ENCODE measurements around the gene RBM24. TPM values are rescaled to one million over a fixed set of nuclear protein-coding genes. Genes with fewer than 3 reads are reported as not detected.
"Not testable (repeated sequence)": the region's sequence is repeated elsewhere in the genome, so short reads cannot be mapped to it uniquely, and the experiment has no call there.

The RBM24 gene
- total RNA-seq, 5 donors from 2014 or later (not counting 1 experiment from before 2014, with no cell fraction given), result 0.19 TPM; not detected in 4

DNA sequence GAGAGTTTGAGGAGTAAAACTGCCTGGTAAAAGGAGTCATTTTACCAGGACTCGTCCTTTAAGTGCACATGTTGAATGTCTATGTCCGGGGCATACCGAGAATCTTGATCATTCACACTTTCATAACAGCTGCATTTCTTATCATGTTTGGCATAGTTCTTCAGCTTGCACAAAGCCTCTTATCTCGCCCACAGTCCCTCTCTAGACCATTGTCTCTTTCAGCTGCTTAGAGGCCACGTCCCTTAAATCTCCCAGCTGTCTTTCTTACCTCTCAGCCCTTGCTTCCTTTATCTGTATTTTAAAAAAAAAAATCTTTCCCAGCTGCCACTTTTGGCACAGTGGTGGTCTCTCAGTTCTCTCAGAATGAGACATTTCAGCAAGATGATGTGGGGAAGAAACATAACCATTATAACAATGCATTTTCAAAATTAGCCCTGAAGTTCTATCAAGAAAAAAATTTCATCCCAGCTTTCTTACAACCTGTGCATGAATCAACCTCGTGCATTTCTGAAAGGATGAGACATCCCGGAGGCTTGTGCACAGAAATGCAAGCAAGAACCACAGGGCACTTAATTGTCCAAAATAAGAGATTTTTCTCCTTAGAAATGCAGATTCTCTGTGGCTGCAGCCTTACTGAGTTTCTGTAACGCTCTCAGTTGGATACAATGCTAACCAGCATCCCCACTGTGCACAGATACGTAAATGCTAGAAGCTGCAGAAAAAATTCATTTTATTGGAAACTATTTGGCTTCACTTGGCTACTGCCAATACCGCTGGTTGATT lies 24.2 kb downstream of the RBM24 start:
- Histone ChIP-seq H3K9me3 (no peaks in the 10 kb centered on the region), H3K27me3 (replicated peaks in 1 of 2; ENCODE audit: control insufficient read depth in 2 of 2, extremely low read depth in 1 of 2, insufficient read depth in 2 of 2, low read length in 1 of 2) (peaks cover 0 to 4% of the 10 kb centered on the region in 2 experiments), H3K4me3 (ENCODE audit: control insufficient read depth in 1 of 2, extremely low read depth in 1 of 2, low read length in 1 of 2) (no peak overlapping the region), H3K36me3 (ENCODE audit: control insufficient read depth in 2 of 2, extremely low read depth in 1 of 2, insufficient read depth in 1 of 2, low read length in 1 of 2) (no peaks in the 10 kb centered on the region), H3K4me1 (ENCODE audit: control insufficient read depth in 1 of 2, extremely low read depth in 1 of 2, insufficient read depth in 2 of 2, low read length in 2 of 2) (no peaks in the 10 kb centered on the region), H3K27ac (ENCODE audit: low read length) (no peak overlapping the region)
- ChIA-PET POLR2A (interaction anchor here in 1 of 2 donors (0.6 kb wide), 1 partner anchor 77 kb away, joined by 3 read pairs; no protein-coding TSS in a partner anchor), CTCF (no interaction called here)
- no peaks in the 10 kb centered on the region for H3K9me3 Mint-ChIP-seq
- no peaks in the 10 kb centered on the region for H3K36me3 Mint-ChIP-seq
- no peak for DNase-seq
- peaks cover 0 to 4% of the 10 kb centered on the region in 2 donors for H3K27me3 Mint-ChIP-seq
- no peaks in the 10 kb centered on the region for H3K4me1 Mint-ChIP-seq
- WGBS (ENCODE audit: insufficient coverage), result 41% methylated on average over 5 of the region's 10 CpGs
- H3K27ac Mint-ChIP-seq, result no peak overlapping the region
- no peak for ATAC-seq (replicated peaks in 1 of 4)
- no peak overlapping the region for H3K4me3 Mint-ChIP-seq

GRCh38 chr6:17311595-17312311 lies 30.6 kb downstream of the RBM24 start:
- ChIA-PET POLR2A (no interaction called here), CTCF (no interaction called here)

DNA sequence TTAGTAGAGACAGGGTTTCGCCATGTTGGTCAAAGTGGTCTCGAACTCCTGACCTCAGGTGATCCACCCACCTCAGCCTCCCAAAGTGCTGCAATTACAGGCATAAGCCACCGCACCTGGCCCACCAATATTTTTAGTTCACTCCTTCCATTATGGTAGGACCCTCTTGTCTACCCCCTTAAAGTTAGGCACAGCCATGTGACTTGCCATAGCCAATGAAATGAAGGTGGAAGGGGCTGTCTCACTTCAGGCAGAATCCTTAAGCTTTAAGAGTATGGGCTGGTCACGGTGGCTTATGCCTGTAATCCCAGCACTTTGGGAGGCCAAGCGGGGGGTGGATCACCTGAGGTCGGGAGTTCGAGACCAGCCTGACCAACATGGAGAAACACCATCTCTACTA lies 32.1 kb downstream of the RBM24 start:
- H3K36me3 ChIP-seq (ENCODE audit: control insufficient read depth in 2 of 2, extremely low read depth in 1 of 2, insufficient read depth in 1 of 2, low read length in 1 of 2); H3K4me3 ChIP-seq (ENCODE audit: control insufficient read depth in 1 of 2, extremely low read depth in 1 of 2, low read length in 1 of 2); CTCF ChIA-PET; H3K27me3 Mint-ChIP-seq; H3K27ac ChIP-seq (ENCODE audit: low read length); ATAC-seq (replicated peaks in 1 of 4); H3K9me3 ChIP-seq; H3K4me3 Mint-ChIP-seq; DNase-seq; H3K4me1 ChIP-seq (ENCODE audit: control insufficient read depth in 1 of 2, extremely low read depth in 1 of 2, insufficient read depth in 2 of 2, low read length in 2 of 2); H3K9me3 Mint-ChIP-seq; H3K27me3 ChIP-seq (replicated peaks in 1 of 2; ENCODE audit: control insufficient read depth in 2 of 2, extremely low read depth in 1 of 2, insufficient read depth in 2 of 2, low read length in 1 of 2); H3K27ac Mint-ChIP-seq; H3K4me1 Mint-ChIP-seq; H3K36me3 Mint-ChIP-seq: not testable (repeated sequence)
- POLR2A ChIA-PET, result interaction anchor here in 1 of 2 donors (0.7 kb wide), 1 partner anchor 217 kb away, joined by 3 read pairs; no protein-coding TSS in a partner anchor
- 100% methylated on average over 2 of the region's 7 CpGs for WGBS (ENCODE audit: insufficient coverage)

More at GRCh38 chr6:17311595-17312311, 30.6 kb downstream of the RBM24 start:
- Mint-ChIP-seq H3K36me3 (no peaks in the 10 kb centered on the region), H3K27me3 (peaks cover 1 to 4% of the 10 kb centered on the region in 2 donors), H3K4me1 (no peaks in the 10 kb centered on the region), H3K4me3 (no peak overlapping the region), H3K9me3 (peaks cover 0 to 7% (median 0%) of the 10 kb centered on the region in 3 donors), H3K27ac (no peak overlapping the region)
- H3K27ac ChIP-seq (ENCODE audit: low read length), result no peak overlapping the region
- no peaks in the 10 kb centered on the region for H3K4me1 ChIP-seq (ENCODE audit: control insufficient read depth in 1 of 2, extremely low read depth in 1 of 2, insufficient read depth in 2 of 2, low read length in 2 of 2)
- H3K4me3 ChIP-seq (ENCODE audit: control insufficient read depth in 1 of 2, extremely low read depth in 1 of 2, low read length in 1 of 2), result no peak overlapping the region
- no peak for DNase-seq
- H3K36me3 ChIP-seq (ENCODE audit: control insufficient read depth in 2 of 2, extremely low read depth in 1 of 2, insufficient read depth in 1 of 2, low read length in 1 of 2), result no peaks in the 10 kb centered on the region
- no peak for ATAC-seq (replicated peaks in 1 of 4)
- no peaks in the 10 kb centered on the region for H3K9me3 ChIP-seq
- no peaks in the 10 kb centered on the region for H3K27me3 ChIP-seq (replicated peaks in 1 of 2; ENCODE audit: control insufficient read depth in 2 of 2, extremely low read depth in 1 of 2, insufficient read depth in 2 of 2, low read length in 1 of 2)
- WGBS (ENCODE audit: insufficient coverage), result no CpG with 5 or more reads among the region's 12 CpGs

GRCh38 chr6:17313971-17314370 lies 32.8 kb downstream of the RBM24 start:
- Mint-ChIP-seq H3K36me3 (no peaks in the 10 kb centered on the region), H3K27ac (no peak overlapping the region), H3K9me3 (peaks cover 0 to 7% (median 0%) of the 10 kb centered on the region in 3 donors), H3K27me3 (peaks cover 1 to 4% of the 10 kb centered on the region in 2 donors), H3K4me1 (no peaks in the 10 kb centered on the region), H3K4me3 (no peak overlapping the region)
- no peak overlapping the region for H3K4me3 ChIP-seq (ENCODE audit: control insufficient read depth in 1 of 2, extremely low read depth in 1 of 2, low read length in 1 of 2)
- H3K4me1 ChIP-seq (ENCODE audit: control insufficient read depth in 1 of 2, extremely low read depth in 1 of 2, insufficient read depth in 2 of 2, low read length in 2 of 2), result no peaks in the 10 kb centered on the region
- ChIA-PET POLR2A (no interaction called here), CTCF (no interaction called here)
- no peak overlapping the region for H3K27ac ChIP-seq (ENCODE audit: low read length)
- DNase-seq, result no peak
- H3K27me3 ChIP-seq (replicated peaks in 1 of 2; ENCODE audit: control insufficient read depth in 2 of 2, extremely low read depth in 1 of 2, insufficient read depth in 2 of 2, low read length in 1 of 2), result no peaks in the 10 kb centered on the region
- no peak for ATAC-seq (replicated peaks in 1 of 4)
- no peaks in the 10 kb centered on the region for H3K9me3 ChIP-seq
- 80% methylated on average over 2 of the region's 6 CpGs for WGBS (ENCODE audit: insufficient coverage)
- no peaks in the 10 kb centered on the region for H3K36me3 ChIP-seq (ENCODE audit: control insufficient read depth in 2 of 2, extremely low read depth in 1 of 2, insufficient read depth in 1 of 2, low read length in 1 of 2)

DNA sequence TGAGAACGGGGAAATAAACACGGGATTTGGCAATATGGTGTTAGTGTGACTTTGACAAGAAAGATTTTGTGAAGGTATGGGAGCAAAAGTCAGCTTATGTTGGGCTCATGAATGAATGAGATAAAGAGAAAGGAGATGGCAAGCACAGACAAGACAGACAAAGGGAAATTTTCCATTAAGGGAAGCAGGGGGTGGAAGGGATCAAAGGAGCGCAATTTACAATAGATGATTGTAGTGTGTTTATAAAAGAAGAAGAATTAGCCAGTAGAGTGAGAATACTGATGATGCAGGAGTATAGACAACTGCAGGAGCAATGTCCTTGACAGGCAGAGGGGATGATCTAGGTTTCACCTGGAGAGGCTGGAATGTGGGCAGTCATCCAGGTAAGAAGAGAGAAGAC lies 34.1 kb downstream of the RBM24 start:
- Mint-ChIP-seq H3K4me3 (no peak overlapping the region), H3K36me3 (no peaks in the 10 kb centered on the region), H3K27me3 (peaks cover 1 to 4% of the 10 kb centered on the region in 2 donors), H3K27ac (no peak overlapping the region), H3K9me3 (peaks cover 0 to 7% (median 0%) of the 10 kb centered on the region in 3 donors), H3K4me1 (no peaks in the 10 kb centered on the region)
- Histone ChIP-seq H3K4me1 (ENCODE audit: control insufficient read depth in 1 of 2, extremely low read depth in 1 of 2, insufficient read depth in 2 of 2, low read length in 2 of 2) (no peaks in the 10 kb centered on the region), H3K27ac (ENCODE audit: low read length) (no peak overlapping the region), H3K9me3 (no peaks in the 10 kb centered on the region), H3K4me3 (ENCODE audit: control insufficient read depth in 1 of 2, extremely low read depth in 1 of 2, low read length in 1 of 2) (no peak overlapping the region), H3K27me3 (replicated peaks in 1 of 2; ENCODE audit: control insufficient read depth in 2 of 2, extremely low read depth in 1 of 2, insufficient read depth in 2 of 2, low read length in 1 of 2) (no peaks in the 10 kb centered on the region), H3K36me3 (ENCODE audit: control insufficient read depth in 2 of 2, extremely low read depth in 1 of 2, insufficient read depth in 1 of 2, low read length in 1 of 2) (no peaks in the 10 kb centered on the region)
- DNase-seq, result no peak
- no peak for ATAC-seq (replicated peaks in 1 of 4)
- ChIA-PET POLR2A (no interaction called here), CTCF (interaction anchor here in 1 of 2 donors (0.8 kb wide), 1 partner anchor 584 kb away, joined by 3 read pairs; no protein-coding TSS in a partner anchor)
- WGBS (ENCODE audit: insufficient coverage), result 97% methylated on average over 3 of the region's 3 CpGs

DNA sequence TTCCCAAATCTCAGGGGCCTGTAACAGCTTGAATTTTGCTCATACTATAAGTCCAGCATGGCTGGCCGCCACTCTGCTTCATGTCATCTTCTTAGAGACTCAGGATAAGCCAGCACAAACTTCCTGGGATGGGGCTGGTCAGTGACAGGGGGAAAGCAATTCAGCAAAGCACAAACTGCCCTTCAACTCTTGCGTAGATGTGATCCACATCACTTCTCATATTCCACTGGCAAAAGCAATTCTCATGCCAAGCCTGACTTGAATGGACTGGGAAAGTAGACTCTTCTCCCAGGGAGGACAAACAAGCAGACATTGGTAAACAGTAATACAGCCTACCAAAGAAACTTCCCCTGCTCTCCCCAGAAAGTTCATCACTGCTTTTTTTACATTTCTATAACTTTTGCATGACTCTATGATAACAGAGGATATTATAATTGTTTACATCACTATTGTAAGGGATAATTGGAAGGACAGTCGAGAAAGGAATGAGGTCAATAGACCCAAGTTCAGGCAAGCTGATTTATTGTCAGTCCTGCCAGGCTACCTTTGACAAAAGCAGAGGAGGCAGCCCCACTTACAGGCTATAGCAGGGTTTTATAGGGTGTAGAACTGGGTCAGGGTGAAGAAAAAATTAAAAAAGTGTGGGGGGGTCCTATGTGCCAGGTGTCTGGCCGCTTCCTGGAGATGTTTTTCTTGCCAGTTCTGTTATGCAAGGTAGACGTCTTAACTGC lies 37.4 kb downstream of the RBM24 start:
- H3K4me1 ChIP-seq (ENCODE audit: control insufficient read depth in 1 of 2, extremely low read depth in 1 of 2, insufficient read depth in 2 of 2, low read length in 2 of 2), result no peaks in the 10 kb centered on the region
- Mint-ChIP-seq H3K9me3 (peaks cover 0 to 7% (median 0%) of the 10 kb centered on the region in 3 donors), H3K27ac (no peak overlapping the region), H3K4me3 (no peak overlapping the region), H3K36me3 (no peaks in the 10 kb centered on the region), H3K4me1 (no peaks in the 10 kb centered on the region), H3K27me3 (peaks cover 0 to 4% of the 10 kb centered on the region in 2 donors)
- ChIA-PET CTCF (no interaction called here), POLR2A (interaction anchor here in 1 of 2 donors (0.7 kb wide), 1 partner anchor 1164 kb away, joined by 3 read pairs; no protein-coding TSS in a partner anchor)
- no peak overlapping the region for H3K4me3 ChIP-seq (ENCODE audit: control insufficient read depth in 1 of 2, extremely low read depth in 1 of 2, low read length in 1 of 2)
- WGBS (ENCODE audit: insufficient coverage), result 69% methylated on average over 2 of the region's 5 CpGs
- DNase-seq (no peak), ATAC-seq (replicated peaks in 1 of 4) (no peak)
- peaks cover 0 to 5% of the 10 kb centered on the region in 2 experiments for H3K27me3 ChIP-seq (replicated peaks in 1 of 2; ENCODE audit: control insufficient read depth in 2 of 2, extremely low read depth in 1 of 2, insufficient read depth in 2 of 2, low read length in 1 of 2)
- no peaks in the 10 kb centered on the region for H3K36me3 ChIP-seq (ENCODE audit: control insufficient read depth in 2 of 2, extremely low read depth in 1 of 2, insufficient read depth in 1 of 2, low read length in 1 of 2)
- H3K27ac ChIP-seq (ENCODE audit: low read length), result no peak overlapping the region
- no peaks in the 10 kb centered on the region for H3K9me3 ChIP-seq

Data from T-cell (primary cell).